ENCODE data around the gene TLR8. TPM values are rescaled to one million over a fixed set of nuclear protein-coding genes. Genes with fewer than 3 reads are reported as not detected.

The TLR8 gene
- total RNA-seq, 2 donors from 2014 or later, result 0.35 to 1.6 TPM

DNA sequence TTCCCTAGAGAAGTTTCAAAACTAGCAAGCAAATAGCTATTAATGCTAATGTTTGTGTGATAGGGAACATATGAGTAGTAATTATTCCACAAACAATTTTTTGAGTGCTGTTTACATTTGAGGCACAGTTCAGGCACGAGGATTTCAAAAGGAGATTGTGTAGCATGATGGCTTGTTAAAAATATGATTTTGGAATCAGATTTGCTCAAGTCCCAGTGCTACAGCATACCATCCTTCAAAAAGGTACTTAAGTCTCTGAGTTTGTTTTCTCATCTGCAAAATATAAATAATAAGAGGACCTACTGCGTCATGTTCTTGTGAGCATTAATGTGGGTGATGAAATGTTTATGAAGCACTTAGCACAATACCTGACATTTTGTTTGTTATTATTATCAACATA is 11.3 kb downstream of the TLR8 start:
- TF ChIP-seq, protein P1, sequence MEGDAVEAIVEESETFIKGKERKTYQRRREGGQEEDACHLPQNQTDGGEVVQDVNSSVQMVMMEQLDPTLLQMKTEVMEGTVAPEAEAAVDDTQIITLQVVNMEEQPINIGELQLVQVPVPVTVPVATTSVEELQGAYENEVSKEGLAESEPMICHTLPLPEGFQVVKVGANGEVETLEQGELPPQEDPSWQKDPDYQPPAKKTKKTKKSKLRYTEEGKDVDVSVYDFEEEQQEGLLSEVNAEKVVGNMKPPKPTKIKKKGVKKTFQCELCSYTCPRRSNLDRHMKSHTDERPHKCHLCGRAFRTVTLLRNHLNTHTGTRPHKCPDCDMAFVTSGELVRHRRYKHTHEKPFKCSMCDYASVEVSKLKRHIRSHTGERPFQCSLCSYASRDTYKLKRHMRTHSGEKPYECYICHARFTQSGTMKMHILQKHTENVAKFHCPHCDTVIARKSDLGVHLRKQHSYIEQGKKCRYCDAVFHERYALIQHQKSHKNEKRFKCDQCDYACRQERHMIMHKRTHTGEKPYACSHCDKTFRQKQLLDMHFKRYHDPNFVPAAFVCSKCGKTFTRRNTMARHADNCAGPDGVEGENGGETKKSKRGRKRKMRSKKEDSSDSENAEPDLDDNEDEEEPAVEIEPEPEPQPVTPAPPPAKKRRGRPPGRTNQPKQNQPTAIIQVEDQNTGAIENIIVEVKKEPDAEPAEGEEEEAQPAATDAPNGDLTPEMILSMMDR (IDR thresholded peaks at IDR 0.05), result no peak
- Histone ChIP-seq H3K27ac (no peak overlapping the region), H3K9ac (ENCODE audit: low read depth in 2 of 2, low read length in 2 of 2) (no peak overlapping the region), H3K27me3 (peaks cover 3% of the 10 kb centered on the region), H3K4me1 (no peaks in the 10 kb centered on the region), H3K4me3 (no peak overlapping the region), H3K9me3 (no peaks in the 10 kb centered on the region), H3K36me3 (no peaks in the 10 kb centered on the region)
- no peak for DNase-seq
- intact Hi-C loops (cut with DNase I), result no loop called here

DNA sequence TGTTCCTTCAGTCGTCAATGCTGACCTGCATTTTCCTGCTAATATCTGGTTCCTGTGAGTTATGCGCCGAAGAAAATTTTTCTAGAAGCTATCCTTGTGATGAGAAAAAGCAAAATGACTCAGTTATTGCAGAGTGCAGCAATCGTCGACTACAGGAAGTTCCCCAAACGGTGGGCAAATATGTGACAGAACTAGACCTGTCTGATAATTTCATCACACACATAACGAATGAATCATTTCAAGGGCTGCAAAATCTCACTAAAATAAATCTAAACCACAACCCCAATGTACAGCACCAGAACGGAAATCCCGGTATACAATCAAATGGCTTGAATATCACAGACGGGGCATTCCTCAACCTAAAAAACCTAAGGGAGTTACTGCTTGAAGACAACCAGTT is 12.6 kb downstream of the TLR8 start:
- Histone ChIP-seq H3K27me3 (peaks cover 5% of the 10 kb centered on the region), H3K4me1 (no peaks in the 10 kb centered on the region), H3K9me3 (no peaks in the 10 kb centered on the region), H3K36me3 (no peaks in the 10 kb centered on the region), H3K27ac (no peak overlapping the region), H3K9ac (ENCODE audit: low read depth in 2 of 2, low read length in 2 of 2) (no peak overlapping the region), H3K4me3 (no peak overlapping the region)
- intact Hi-C loops (cut with DNase I), result no loop called here
- TF ChIP-seq, protein P1 (IDR thresholded peaks at IDR 0.05), result no peak
- no peak for DNase-seq

DNA sequence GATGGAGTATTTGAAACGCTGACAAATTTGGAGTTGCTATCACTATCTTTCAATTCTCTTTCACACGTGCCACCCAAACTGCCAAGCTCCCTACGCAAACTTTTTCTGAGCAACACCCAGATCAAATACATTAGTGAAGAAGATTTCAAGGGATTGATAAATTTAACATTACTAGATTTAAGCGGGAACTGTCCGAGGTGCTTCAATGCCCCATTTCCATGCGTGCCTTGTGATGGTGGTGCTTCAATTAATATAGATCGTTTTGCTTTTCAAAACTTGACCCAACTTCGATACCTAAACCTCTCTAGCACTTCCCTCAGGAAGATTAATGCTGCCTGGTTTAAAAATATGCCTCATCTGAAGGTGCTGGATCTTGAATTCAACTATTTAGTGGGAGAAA is 13.2 kb downstream of the TLR8 start:
- H3K27ac ChIP-seq, result no peak overlapping the region
- H3K4me1 ChIP-seq, result no peaks in the 10 kb centered on the region
- no peaks in the 10 kb centered on the region for H3K9me3 ChIP-seq
- H3K4me3 ChIP-seq, result no peak overlapping the region
- TF ChIP-seq, protein P1 (IDR thresholded peaks at IDR 0.05), result no peak
- no peaks in the 10 kb centered on the region for H3K36me3 ChIP-seq
- intact Hi-C loops (cut with DNase I), result no loop called here
- H3K27me3 ChIP-seq, result peaks cover 5% of the 10 kb centered on the region
- no peak overlapping the region for H3K9ac ChIP-seq (ENCODE audit: low read depth in 2 of 2, low read length in 2 of 2)
- DNase-seq, result no peak

DNA sequence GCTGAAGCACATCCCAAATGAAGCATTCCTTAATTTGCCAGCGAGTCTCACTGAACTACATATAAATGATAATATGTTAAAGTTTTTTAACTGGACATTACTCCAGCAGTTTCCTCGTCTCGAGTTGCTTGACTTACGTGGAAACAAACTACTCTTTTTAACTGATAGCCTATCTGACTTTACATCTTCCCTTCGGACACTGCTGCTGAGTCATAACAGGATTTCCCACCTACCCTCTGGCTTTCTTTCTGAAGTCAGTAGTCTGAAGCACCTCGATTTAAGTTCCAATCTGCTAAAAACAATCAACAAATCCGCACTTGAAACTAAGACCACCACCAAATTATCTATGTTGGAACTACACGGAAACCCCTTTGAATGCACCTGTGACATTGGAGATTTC is 14.6 kb downstream of the TLR8 start:
- intact Hi-C loops (cut with DNase I), result no loop called here
- Histone ChIP-seq H3K4me1 (no peaks in the 10 kb centered on the region), H3K9me3 (no peaks in the 10 kb centered on the region), H3K27me3 (peaks cover 5% of the 10 kb centered on the region), H3K36me3 (no peaks in the 10 kb centered on the region), H3K4me3 (no peak overlapping the region), H3K9ac (ENCODE audit: low read depth in 2 of 2, low read length in 2 of 2) (no peak overlapping the region), H3K27ac (no peak overlapping the region)
- no peak for DNase-seq
- TF ChIP-seq, protein P1 (IDR thresholded peaks at IDR 0.05), result no peak

DNA sequence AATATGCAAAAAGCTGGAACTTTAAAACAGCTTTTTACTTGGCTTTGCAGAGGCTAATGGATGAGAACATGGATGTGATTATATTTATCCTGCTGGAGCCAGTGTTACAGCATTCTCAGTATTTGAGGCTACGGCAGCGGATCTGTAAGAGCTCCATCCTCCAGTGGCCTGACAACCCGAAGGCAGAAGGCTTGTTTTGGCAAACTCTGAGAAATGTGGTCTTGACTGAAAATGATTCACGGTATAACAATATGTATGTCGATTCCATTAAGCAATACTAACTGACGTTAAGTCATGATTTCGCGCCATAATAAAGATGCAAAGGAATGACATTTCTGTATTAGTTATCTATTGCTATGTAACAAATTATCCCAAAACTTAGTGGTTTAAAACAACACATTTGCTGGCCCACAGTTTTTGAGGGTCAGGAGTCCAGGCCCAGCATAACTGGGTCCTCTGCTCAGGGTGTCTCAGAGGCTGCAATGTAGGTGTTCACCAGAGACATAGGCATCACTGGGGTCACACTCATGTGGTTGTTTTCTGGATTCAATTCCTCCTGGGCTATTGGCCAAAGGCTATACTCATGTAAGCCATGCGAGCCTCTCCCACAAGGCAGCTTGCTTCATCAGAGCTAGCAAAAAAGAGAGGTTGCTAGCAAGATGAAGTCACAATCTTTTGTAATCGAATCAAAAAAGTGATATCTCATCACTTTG is 15.6 kb downstream of the TLR8 start:
- no peak overlapping the region for H3K4me3 ChIP-seq
- no peaks in the 10 kb centered on the region for H3K36me3 ChIP-seq
- no peaks in the 10 kb centered on the region for H3K4me1 ChIP-seq
- peaks cover 5% of the 10 kb centered on the region for H3K27me3 ChIP-seq
- intact Hi-C loops (cut with DNase I), result no loop called here
- H3K27ac ChIP-seq, result no peak overlapping the region
- TF ChIP-seq, protein P1 (IDR thresholded peaks at IDR 0.05), result no peak
- H3K9ac ChIP-seq (ENCODE audit: low read depth in 2 of 2, low read length in 2 of 2), result no peak overlapping the region
- no peaks in the 10 kb centered on the region for H3K9me3 ChIP-seq
- DNase-seq, result no peak
